ENCODE measurements around the gene SPEM2. TPM values are rescaled to one million over a fixed set of nuclear protein-coding genes. Genes with fewer than 3 reads are reported as not detected.

SPEM2 gene
- total and polyA plus RNA-seq, 2 experiments from 2014 or later: not detected

DNA sequence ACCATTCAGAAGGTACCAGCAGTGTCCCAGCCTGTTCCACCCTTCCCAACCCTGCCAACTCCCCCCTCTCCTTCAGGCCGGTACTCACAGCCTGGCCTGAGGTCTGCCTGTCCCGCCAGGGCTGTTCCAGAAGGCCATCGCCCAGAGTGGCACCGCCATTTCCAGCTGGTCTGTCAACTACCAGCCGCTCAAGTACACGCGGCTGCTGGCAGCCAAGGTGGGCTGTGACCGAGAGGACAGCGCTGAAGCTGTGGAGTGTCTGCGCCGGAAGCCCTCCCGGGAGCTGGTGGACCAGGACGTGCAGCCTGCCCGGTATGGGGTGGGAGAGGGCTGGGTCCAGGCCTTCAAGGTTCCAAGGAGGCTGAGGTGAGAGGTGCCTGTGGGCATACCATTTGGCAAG is 10.6 kb upstream of the SPEM2 start:
- TF ChIP-seq EZH2 (IDR thresholded peaks at IDR 0.05; ENCODE audit: borderline replicate concordance) (no peak), EZH2phosphoT487 (IDR thresholded peaks at IDR 0.05; ENCODE audit: low read depth, severe bottlenecking, unreplicated experiment) (no peak)
- TF ChIP-seq, protein P1, sequence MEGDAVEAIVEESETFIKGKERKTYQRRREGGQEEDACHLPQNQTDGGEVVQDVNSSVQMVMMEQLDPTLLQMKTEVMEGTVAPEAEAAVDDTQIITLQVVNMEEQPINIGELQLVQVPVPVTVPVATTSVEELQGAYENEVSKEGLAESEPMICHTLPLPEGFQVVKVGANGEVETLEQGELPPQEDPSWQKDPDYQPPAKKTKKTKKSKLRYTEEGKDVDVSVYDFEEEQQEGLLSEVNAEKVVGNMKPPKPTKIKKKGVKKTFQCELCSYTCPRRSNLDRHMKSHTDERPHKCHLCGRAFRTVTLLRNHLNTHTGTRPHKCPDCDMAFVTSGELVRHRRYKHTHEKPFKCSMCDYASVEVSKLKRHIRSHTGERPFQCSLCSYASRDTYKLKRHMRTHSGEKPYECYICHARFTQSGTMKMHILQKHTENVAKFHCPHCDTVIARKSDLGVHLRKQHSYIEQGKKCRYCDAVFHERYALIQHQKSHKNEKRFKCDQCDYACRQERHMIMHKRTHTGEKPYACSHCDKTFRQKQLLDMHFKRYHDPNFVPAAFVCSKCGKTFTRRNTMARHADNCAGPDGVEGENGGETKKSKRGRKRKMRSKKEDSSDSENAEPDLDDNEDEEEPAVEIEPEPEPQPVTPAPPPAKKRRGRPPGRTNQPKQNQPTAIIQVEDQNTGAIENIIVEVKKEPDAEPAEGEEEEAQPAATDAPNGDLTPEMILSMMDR (IDR thresholded peaks at IDR 0.05; ENCODE audit: poor library complexity): no peak

DNA sequence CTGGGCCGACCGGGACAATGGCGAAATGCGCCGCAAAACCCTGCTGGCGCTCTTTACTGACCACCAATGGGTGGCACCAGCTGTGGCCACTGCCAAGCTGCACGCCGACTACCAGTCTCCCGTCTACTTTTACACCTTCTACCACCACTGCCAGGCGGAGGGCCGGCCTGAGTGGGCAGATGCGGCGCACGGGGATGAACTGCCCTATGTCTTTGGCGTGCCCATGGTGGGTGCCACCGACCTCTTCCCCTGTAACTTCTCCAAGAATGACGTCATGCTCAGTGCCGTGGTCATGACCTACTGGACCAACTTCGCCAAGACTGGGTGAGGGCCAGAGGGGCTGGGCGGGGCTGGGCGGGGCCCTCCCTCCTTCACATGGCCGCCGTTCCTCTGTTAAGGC is 9.6 kb upstream of the SPEM2 start:
- DNase-seq (ENCODE audit: low spot score): no peak
- WGBS (ENCODE audit: low lambda C conversion rate, missing lambda C conversion rate): 96% methylated on average over 21 of the region's 23 CpGs
- H3K4me1 ChIP-seq (ENCODE audit: insufficient read depth): no peaks in the 10 kb centered on the region
- H3K79me2 ChIP-seq: no peaks in the 10 kb centered on the region
- TF ChIP-seq, protein P1 (IDR thresholded peaks at IDR 0.05; ENCODE audit: poor library complexity): no peak
- TF ChIP-seq EZH2phosphoT487 (IDR thresholded peaks at IDR 0.05; ENCODE audit: low read depth, severe bottlenecking, unreplicated experiment) (no peak), EZH2 (IDR thresholded peaks at IDR 0.05; ENCODE audit: borderline replicate concordance) (no peak)
- no peaks in the 10 kb centered on the region for H3K36me3 ChIP-seq (replicated peaks; ENCODE audit: insufficient read depth, low read depth)
- no peak overlapping the region for H3K4me2 ChIP-seq
- H2AFZ ChIP-seq: no peak overlapping the region
- no peak overlapping the region for H3K27ac ChIP-seq
- H3K9me3 ChIP-seq (ENCODE audit: low read depth): no peaks in the 10 kb centered on the region
- no peaks in the 10 kb centered on the region for H3K27me3 ChIP-seq
- H3K4me3 ChIP-seq: no peak overlapping the region
- no peaks in the 10 kb centered on the region for H3K9me2 ChIP-seq (replicated peaks; ENCODE audit: insufficient read depth)
- H4K20me1 ChIP-seq (ENCODE audit: insufficient read depth, poor library complexity, severe bottlenecking): no peaks in the 10 kb centered on the region

More for the DNA sequence above, 10.6 kb upstream of the SPEM2 start:
- no peaks in the 10 kb centered on the region for H3K9me2 ChIP-seq (replicated peaks; ENCODE audit: insufficient read depth)
- H3K4me1 ChIP-seq (ENCODE audit: insufficient read depth): no peaks in the 10 kb centered on the region
- H3K4me3 ChIP-seq: no peak overlapping the region
- no peak for DNase-seq (ENCODE audit: low spot score)
- no peak overlapping the region for H2AFZ ChIP-seq
- no peaks in the 10 kb centered on the region for H3K27me3 ChIP-seq
- H3K27ac ChIP-seq: no peak overlapping the region
- no peaks in the 10 kb centered on the region for H4K20me1 ChIP-seq (ENCODE audit: insufficient read depth, poor library complexity, severe bottlenecking)
- 88% methylated on average over 14 of the region's 14 CpGs for WGBS (ENCODE audit: low lambda C conversion rate, missing lambda C conversion rate)
- H3K9me3 ChIP-seq (ENCODE audit: low read depth): no peaks in the 10 kb centered on the region
- no peak overlapping the region for H3K4me2 ChIP-seq
- H3K36me3 ChIP-seq (replicated peaks; ENCODE audit: insufficient read depth, low read depth): no peaks in the 10 kb centered on the region
- no peaks in the 10 kb centered on the region for H3K79me2 ChIP-seq

DNA sequence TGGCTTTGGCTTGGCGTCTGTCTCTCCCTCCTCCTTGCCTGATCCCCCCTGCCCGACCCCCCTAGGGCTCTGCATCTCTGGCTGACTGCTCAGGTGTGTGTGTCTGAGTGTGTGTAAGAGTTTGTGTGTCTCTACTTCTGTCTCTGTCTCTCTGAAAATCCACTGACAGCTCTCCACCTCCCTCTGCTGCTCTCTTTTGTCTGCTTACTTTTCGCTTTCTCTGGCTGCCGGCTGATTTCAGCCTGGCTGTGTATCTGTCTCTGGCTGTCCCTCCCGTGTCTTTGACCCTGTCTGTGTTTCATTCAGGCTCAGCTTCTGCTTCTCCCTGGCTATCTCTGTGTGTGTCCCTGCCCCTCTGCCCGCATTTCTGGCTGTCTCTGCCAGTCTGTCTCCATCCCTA is 9.1 kb upstream of the SPEM2 start:
- Histone ChIP-seq H3K9me3 (ENCODE audit: low read depth) (no peaks in the 10 kb centered on the region), H3K27me3 (no peaks in the 10 kb centered on the region), H3K4me3 (no peak overlapping the region), H3K9me2 (replicated peaks; ENCODE audit: insufficient read depth) (no peaks in the 10 kb centered on the region), H3K27ac (no peak overlapping the region), H3K36me3 (replicated peaks; ENCODE audit: insufficient read depth, low read depth) (no peaks in the 10 kb centered on the region), H3K4me1 (ENCODE audit: insufficient read depth) (no peaks in the 10 kb centered on the region), H2AFZ (no peak overlapping the region), H3K4me2 (no peak overlapping the region), H3K79me2 (no peaks in the 10 kb centered on the region), H4K20me1 (ENCODE audit: insufficient read depth, poor library complexity, severe bottlenecking) (no peaks in the 10 kb centered on the region)
- TF ChIP-seq, protein P1 (IDR thresholded peaks at IDR 0.05; ENCODE audit: poor library complexity): no peak
- TF ChIP-seq EZH2 (IDR thresholded peaks at IDR 0.05; ENCODE audit: borderline replicate concordance): no peak
- TF ChIP-seq EZH2phosphoT487 (IDR thresholded peaks at IDR 0.05; ENCODE audit: low read depth, severe bottlenecking, unreplicated experiment): no peak
- DNase-seq (ENCODE audit: low spot score): no peak
- 89% methylated on average over 6 of the region's 6 CpGs for WGBS (ENCODE audit: low lambda C conversion rate, missing lambda C conversion rate)
